Measurements from ENCODE around the gene PCDHGA9.

DNA sequence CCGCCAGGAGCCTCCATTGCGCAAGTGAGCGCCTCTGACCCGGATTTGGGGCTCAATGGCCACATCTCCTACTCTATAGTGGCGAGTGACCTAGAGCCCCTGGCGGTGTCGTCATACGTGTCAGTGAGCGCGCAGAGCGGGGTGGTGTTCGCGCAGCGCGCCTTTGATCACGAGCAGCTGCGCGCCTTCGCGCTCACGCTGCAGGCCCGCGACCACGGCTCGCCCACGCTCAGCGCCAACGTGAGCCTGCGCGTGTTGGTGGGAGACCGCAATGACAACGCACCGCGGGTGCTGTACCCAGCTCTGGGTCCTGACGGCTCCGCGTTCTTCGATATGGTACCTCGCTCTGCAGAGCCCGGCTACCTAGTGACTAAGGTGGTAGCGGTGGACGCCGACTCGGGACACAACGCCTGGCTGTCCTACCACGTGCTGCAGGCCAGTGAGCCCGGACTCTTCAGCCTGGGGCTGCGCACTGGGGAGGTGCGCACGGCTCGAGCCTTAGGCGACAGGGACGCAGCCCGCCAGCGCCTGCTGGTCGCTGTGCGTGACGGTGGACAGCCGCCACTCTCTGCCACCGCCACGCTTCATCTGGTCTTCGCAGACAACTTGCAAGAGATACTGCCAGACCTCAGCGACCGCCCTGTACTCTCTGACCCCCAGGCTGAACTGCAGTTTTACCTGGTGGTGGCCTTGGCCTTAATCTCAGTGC is 7.2 kb downstream of the PCDHGA9 start:
- TF ChIP-seq, protein P1, sequence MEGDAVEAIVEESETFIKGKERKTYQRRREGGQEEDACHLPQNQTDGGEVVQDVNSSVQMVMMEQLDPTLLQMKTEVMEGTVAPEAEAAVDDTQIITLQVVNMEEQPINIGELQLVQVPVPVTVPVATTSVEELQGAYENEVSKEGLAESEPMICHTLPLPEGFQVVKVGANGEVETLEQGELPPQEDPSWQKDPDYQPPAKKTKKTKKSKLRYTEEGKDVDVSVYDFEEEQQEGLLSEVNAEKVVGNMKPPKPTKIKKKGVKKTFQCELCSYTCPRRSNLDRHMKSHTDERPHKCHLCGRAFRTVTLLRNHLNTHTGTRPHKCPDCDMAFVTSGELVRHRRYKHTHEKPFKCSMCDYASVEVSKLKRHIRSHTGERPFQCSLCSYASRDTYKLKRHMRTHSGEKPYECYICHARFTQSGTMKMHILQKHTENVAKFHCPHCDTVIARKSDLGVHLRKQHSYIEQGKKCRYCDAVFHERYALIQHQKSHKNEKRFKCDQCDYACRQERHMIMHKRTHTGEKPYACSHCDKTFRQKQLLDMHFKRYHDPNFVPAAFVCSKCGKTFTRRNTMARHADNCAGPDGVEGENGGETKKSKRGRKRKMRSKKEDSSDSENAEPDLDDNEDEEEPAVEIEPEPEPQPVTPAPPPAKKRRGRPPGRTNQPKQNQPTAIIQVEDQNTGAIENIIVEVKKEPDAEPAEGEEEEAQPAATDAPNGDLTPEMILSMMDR (conservative IDR thresholded peaks at IDR 0.05; ENCODE audit: low read length), result no peak
- no peak for TF ChIP-seq EZH2phosphoT487 (IDR thresholded peaks at IDR 0.05; ENCODE audit: borderline replicate concordance, low read depth, low read length)

Data from OCI-LY7 (cell line).